HEK293T (cell line): Measurements from ENCODE around the gene PRIMPOL.
"Not testable (repeated sequence)": the region's sequence is repeated elsewhere in the genome, so short reads cannot be mapped to it uniquely, and the experiment has no call there.

ENCODE experiments used
- BHLHE40 ChIP-seq: fragments of 450-650 bp; IDR thresholded peaks from 2 replicates; pipeline ENCODE4 v1.6.1; 2016; ENCODE audit warnings: mild to moderate bottlenecking, moderate library complexity, borderline replicate concordance
- FOXA1 ChIP-seq: fragments of 450-650 bp; IDR thresholded peaks from 2 replicates; pipeline ENCODE4 v1.6.1; 2016; ENCODE audit warnings: mild to moderate bottlenecking
- NFRKB ChIP-seq: fragments of 450-650 bp; IDR thresholded peaks from 2 replicates; pipeline ENCODE4 v1.6.1; 2016; ENCODE audit warnings: mild to moderate bottlenecking, moderate library complexity
- SP1 ChIP-seq: fragments of 450-650 bp; IDR thresholded peaks from 2 replicates; pipeline ENCODE4 v1.6.1; 2017

DNA sequence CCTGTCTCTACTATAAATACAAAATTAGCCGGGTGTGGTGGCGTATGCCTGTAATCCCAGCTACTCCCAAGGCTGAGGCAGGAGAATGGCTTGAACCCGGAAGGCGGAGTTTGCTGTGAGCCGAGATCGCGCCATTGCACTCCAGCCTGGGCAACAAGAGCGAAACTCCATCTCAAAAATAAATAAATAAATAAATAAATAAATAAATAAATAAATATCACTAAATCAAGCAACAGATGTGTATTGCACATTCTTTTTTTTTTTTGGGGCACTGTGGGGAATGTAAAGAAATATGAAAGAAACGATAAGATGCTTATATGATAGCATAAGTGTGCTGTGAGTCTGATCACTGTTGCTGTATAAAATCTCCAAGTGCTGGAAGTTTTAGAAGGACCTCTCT lies 8.3 kb downstream of the PRIMPOL start:
- not testable (repeated sequence) for TF ChIP-seq FOXA1, SP1, NFRKB, BHLHE40
